A549 treated with DMSO at 1 μM for 4 hours (cell line): ENCODE measurements around the gene NME5. TPM values are rescaled to one million over a fixed set of nuclear protein-coding genes. Genes with fewer than 3 reads are reported as not detected.

Experiments
- total RNA-seq: library from RNA; stranded (reverse); fragments of 200-300 nt; extraction: Qiagen RNA extraction; gene quantifications from 5 replicates; pipeline ENCODE4 v1.2.3, GENCODE V29; 2022; ENCODE audit warnings: low read depth

NME5 gene, protein sequence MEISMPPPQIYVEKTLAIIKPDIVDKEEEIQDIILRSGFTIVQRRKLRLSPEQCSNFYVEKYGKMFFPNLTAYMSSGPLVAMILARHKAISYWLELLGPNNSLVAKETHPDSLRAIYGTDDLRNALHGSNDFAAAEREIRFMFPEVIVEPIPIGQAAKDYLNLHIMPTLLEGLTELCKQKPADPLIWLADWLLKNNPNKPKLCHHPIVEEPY
- total RNA-seq: not detected in 5 replicates

DNA sequence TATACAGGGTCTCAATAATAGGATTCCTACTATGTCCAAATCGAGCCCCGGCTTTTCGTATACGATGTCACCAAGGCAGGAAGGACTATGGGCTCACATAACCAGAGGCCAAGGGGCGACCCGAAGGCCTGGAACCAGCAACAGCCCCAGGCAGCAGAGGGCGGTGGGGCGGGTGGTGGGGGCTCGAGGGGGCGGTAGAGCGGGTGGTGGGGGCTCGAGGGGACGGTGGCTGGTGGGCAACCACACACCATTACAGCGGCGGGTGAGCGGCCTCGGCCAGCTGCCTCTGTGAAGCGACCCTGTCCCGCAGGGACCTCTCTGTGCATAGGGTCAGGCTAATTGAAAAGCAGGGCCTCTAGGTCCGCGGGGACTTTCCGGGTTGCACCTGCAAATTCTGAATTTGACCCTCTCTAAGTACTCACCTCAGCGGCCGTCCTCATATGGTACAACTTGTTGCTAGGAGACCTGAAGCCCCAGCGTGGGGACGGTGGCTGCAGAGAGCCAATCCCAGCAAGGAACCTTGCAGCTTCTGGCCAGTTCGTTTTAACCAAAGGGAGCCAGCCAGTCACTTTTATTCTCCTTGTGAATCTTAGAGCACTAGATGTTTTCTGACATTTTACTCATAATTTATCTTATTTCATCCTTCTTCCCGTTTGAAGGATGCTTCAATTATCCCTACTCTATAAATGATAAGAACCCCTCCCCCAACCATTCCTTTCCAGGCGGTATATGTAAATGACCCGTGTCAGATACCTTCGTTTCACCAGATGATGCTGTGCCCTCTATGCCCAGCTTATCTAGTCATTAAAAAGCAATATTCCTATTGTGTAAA is at the start of gene NME5:
Gene NME5, minus strand, starts transcription at position 480 of the 832 bp plus-strand sequence. CDS start 648 bp downstream, outside the sequence.

DNA sequence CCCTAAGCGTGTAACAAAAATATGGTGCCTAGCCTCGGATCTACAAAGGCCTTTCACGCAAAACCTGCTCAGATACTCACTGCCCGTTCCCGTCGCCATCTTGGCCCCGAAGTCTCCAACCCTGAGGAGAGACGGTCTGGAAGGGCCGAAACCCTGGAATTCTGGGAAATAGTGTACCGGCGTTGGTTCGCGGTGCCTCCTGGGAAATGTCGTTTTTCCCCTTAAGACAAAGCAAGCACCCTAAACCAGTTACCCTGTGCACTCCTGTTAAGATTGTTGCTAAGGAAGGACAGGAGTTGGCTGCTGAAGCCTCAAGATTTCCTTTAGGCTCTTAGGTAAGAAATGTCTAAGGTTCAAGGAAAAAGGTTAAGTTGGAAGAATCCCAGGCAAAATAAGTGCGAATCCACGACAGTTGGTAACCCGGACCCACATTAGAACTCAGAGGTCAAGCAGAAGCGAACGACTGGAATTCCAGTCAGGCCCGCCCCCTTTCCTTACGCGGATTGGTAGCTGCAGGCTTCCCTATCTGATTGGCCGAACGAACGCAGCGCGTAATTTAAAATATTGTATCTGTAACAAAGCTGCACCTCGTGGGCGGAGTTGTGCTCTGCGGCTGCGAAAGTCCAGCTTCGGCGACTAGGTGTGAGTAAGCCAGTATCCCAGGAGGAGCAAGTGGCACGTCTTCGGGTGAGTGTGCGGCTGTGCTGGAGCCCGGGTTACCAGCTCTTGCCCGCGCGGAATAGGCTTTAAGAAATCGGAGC is 39.5 kb upstream of the NME5 start, which contains the start of the genes BRD8 and KIF20A:
Gene BRD8, minus strand, starts transcription at position 115 of the 761 bp plus-strand sequence. Its CDS starts 16 bp downstream, at position 99.
Gene KIF20A, plus strand, starts transcription at position 597 of the 761 bp plus-strand sequence. CDS start 569 bp downstream, outside the sequence.

DNA sequence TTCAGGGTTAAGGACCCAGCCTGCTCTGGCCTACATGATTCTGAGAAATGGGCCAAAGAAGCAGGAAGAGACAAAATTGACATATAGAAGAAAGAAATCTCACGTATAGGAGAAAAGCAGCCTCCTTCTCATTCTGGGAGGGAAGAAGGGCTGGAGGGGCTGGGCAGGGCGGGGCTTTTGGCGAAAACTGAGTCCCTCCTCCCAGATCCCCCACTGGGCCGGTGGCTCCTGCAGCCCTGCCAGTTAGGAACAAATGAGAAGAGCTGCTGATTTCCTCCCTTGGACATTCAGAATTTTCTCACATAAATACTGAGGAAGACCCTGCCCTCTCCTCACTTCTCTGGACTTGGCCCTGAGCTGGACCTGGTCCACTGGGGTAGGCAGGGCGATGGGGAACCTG is 55.5 kb downstream of the NME5 start, which contains the start of gene WNT8A:
Gene WNT8A, plus strand, starts transcription at position 332 of the 400 bp plus-strand sequence. CDS start 95 bp downstream, outside the sequence.

Other genes with a start within 250 kb of the NME5 start
- gene PKD2L2, start 250.0 kb downstream of the NME5 start, total RNA-seq: 0.06 to 0.08 TPM in 2 of 5 replicates, not detected in the others
- 12.8 to 19.2 TPM (median 14.1 TPM) in 5 replicates for gene FAM13B, start 106.3 kb downstream of the NME5 start, total RNA-seq
- not detected in 5 replicates for gene WNT8A, start 55.4 kb downstream of the NME5 start, total RNA-seq
- gene BRD8, start 39.2 kb upstream of the NME5 start, total RNA-seq: 50.3 to 59.3 TPM (median 57.1 TPM) in 5 replicates
- 43.0 to 53.6 TPM (median 47.9 TPM) in 5 replicates for gene KIF20A, start 39.7 kb upstream of the NME5 start, total RNA-seq
- gene CDC23, start 73.9 kb upstream of the NME5 start, total RNA-seq: 27.7 to 33.9 TPM (median 31.8 TPM) in 5 replicates
- gene GFRA3, start 135.2 kb upstream of the NME5 start, total RNA-seq: 0.05 to 0.10 TPM (median 0.07 TPM) in 5 replicates
- gene CDC25C, start 192.4 kb upstream of the NME5 start, total RNA-seq: 10.6 to 12.8 TPM (median 12.2 TPM) in 5 replicates
- 22.4 to 24.1 TPM (median 23.7 TPM) in 5 replicates for gene FAM53C, start 198.8 kb upstream of the NME5 start, total RNA-seq
- gene KDM3B, start 213.3 kb upstream of the NME5 start, total RNA-seq: 39.6 to 47.6 TPM (median 45.5 TPM) in 5 replicates